ENCODE results near the gene NOB1.
"Not testable (repeated sequence)": the region's sequence is repeated elsewhere in the genome, so short reads cannot be mapped to it uniquely, and the experiment has no call there.

Gene NOB1

GRCh38 chr16:69761983-69762813 is 7.5 kb upstream of the NOB1 start, which contains the start of gene WWP2 (continued):
- TF ChIP-seq CSRNP3 (CRISPR knock-in tag; IDR thresholded peaks at IDR 0.05) (no peak), CSDC2 (CRISPR knock-in tag; IDR thresholded peaks at IDR 0.05) (peak; percentile 40; the same call in 1 of the 2 replicates), PATZ1 (CRISPR knock-in tag; IDR thresholded peaks at IDR 0.05; ENCODE audit: borderline replicate concordance) (no peak), TCF4 (CRISPR knock-in tag; IDR thresholded peaks at IDR 0.05; ENCODE audit: borderline replicate concordance) (no peak)

- ATAC-seq: not testable (repeated sequence)
Observed at GRCh38 chr16:69757375-69757774, 2.6 kb upstream of the NOB1 start.

- no peak for ATAC-seq
- TF ChIP-seq PPARA (CRISPR knock-in tag; IDR thresholded peaks at IDR 0.05; ENCODE audit: borderline replicate concordance): no peak
- TF ChIP-seq ZFP30 (CRISPR knock-in tag; IDR thresholded peaks at IDR 0.05): no peak
- no peak for TF ChIP-seq ZNF8 (CRISPR knock-in tag; IDR thresholded peaks at IDR 0.05)
- no peak for TF ChIP-seq PATZ1 (CRISPR knock-in tag; IDR thresholded peaks at IDR 0.05; ENCODE audit: borderline replicate concordance)
Observed at GRCh38 chr16:69756705-69757104, 2.0 kb upstream of the NOB1 start.

GRCh38 chr16:69754143-69754468 is 620 bp downstream of the NOB1 start:
- no peak for TF ChIP-seq CSRNP3 (CRISPR knock-in tag; IDR thresholded peaks at IDR 0.05)
- TF ChIP-seq POU6F1 (CRISPR knock-in tag; IDR thresholded peaks at IDR 0.05; ENCODE audit: borderline replicate concordance, low read depth): no peak
- no peak for TF ChIP-seq BACH2 (CRISPR knock-in tag; IDR thresholded peaks at IDR 0.05; ENCODE audit: borderline replicate concordance)
- TF ChIP-seq ISL1 (CRISPR knock-in tag; IDR thresholded peaks at IDR 0.05): no peak
- no peak for TF ChIP-seq TOX (CRISPR knock-in tag; IDR thresholded peaks at IDR 0.05; ENCODE audit: borderline replicate concordance)
- TF ChIP-seq PPARA (CRISPR knock-in tag; IDR thresholded peaks at IDR 0.05; ENCODE audit: borderline replicate concordance): no peak
- TF ChIP-seq ZC3H10 (CRISPR knock-in tag; IDR thresholded peaks at IDR 0.05): no peak
- no peak for TF ChIP-seq ZNF70 (CRISPR knock-in tag; IDR thresholded peaks at IDR 0.05)
- TF ChIP-seq OSR1 (CRISPR knock-in tag; IDR thresholded peaks at IDR 0.05): no peak
- no peak for TF ChIP-seq ZNF565 (CRISPR knock-in tag; conservative IDR thresholded peaks at IDR 0.05; ENCODE audit: low read depth)
- TF ChIP-seq ZFP3 (CRISPR knock-in tag; IDR thresholded peaks at IDR 0.05): no peak
- no peak for TF ChIP-seq RARB (CRISPR knock-in tag; IDR thresholded peaks at IDR 0.05)
- TF ChIP-seq ESRRG (CRISPR knock-in tag; IDR thresholded peaks at IDR 0.05): no peak
- TF ChIP-seq ZNF8 (CRISPR knock-in tag; IDR thresholded peaks at IDR 0.05): no peak
- TF ChIP-seq GLIS3 (CRISPR knock-in tag; IDR thresholded peaks at IDR 0.05): no peak
- TF ChIP-seq CSDC2 (CRISPR knock-in tag; IDR thresholded peaks at IDR 0.05): no peak
- TF ChIP-seq TCF4 (CRISPR knock-in tag; IDR thresholded peaks at IDR 0.05; ENCODE audit: borderline replicate concordance): no peak
- TF ChIP-seq ARNTL (CRISPR knock-in tag; IDR thresholded peaks at IDR 0.05; ENCODE audit: borderline replicate concordance, low read depth): no peak
- ATAC-seq: no peak

Measured in SK-N-SH treated with all-trans-retinoic acid at 6 μM for 48 hours (cell line).